Measurements from ENCODE around the gene DRGX.

The DRGX gene

GRCh38 chr10:49395741-49396665 lies at the start of gene DRGX:
Gene DRGX (minus strand): TSS chr10:49396089. CDS start chr10:49395440, 649 bp downstream.
- no peak for DNase-seq

- DNase-seq: no peak
These were observed 48.5 kb upstream of the DRGX start for GRCh38 chr10:49444349-49444748.

GRCh38 chr10:49442863-49443262 lies 47.0 kb upstream of the DRGX start:
- DNase-seq: no peak

- DNase-seq: no peak
These were observed 45.9 kb upstream of the DRGX start for GRCh38 chr10:49441488-49442476.

- no peak for DNase-seq
These were observed 39.3 kb upstream of the DRGX start for GRCh38 chr10:49435225-49435624.

DNA sequence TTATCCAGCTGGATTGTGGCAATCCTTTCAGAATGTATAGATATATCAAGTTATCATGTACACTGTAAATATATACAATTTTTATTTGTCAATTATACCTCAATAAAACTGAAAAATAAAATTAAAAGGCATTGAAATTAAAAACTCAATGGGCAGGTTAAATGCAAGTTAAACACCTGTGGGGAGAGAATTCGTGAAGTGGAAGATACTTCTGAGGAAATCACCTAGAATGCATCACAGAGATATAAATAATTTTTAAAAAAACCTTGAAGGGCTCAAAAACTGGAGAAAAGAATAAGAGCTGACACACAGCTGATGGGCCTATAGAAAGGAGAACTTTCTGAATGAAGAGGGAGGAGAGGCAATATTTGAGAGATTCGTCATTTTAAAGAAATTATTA lies 37.2 kb upstream of the DRGX start:
- DNase-seq: no peak

DNA sequence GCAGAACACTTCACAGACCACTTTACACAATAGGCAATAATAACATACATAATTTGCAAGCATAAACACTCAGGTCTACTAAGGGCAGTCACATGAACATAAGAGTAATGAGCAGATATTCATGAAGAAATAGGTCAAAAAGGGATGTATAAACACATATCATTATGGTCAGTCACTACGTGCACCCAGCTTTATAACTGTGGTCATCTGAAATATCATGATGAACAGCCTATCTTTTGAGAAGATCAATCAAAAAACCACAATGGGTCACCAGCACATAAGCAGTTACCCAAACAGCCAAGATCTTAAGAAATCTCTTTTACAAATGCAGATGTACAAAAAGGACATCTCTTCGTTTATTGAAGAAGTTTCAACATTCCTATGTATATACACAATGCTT lies 35.5 kb upstream of the DRGX start:
- DNase-seq: no peak

GRCh38 chr10:49429458-49429857 lies 33.6 kb upstream of the DRGX start:
- DNase-seq: no peak

- no peak for DNase-seq
These were observed 30.8 kb upstream of the DRGX start for GRCh38 chr10:49426490-49427360.

- peak; percentile 41 for DNase-seq
These were observed 23.1 kb upstream of the DRGX start for GRCh38 chr10:49419005-49419404.

GRCh38 chr10:49418328-49418727 lies 22.4 kb upstream of the DRGX start:
- no peak for DNase-seq

DNA sequence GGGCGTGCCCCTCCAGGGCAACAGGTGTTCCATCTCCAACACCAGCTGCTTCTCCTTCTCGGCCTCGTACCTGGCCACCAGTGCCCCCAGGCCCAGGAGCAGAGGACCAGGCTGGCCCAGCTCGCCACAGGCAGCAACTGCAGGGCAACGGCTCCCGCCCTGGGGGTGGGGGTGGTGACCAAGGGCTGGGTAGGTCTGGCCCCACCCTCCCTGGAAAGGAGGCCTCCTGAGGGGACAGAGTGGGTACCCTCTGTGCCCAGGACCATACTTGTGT lies 22.1 kb upstream of the DRGX start:
- DNase-seq: no peak

- DNase-seq: no peak
These were observed 21.6 kb upstream of the DRGX start for GRCh38 chr10:49417311-49418052.

- DNase-seq: no peak
These were observed 20.0 kb upstream of the DRGX start for GRCh38 chr10:49415846-49416245.

DNA sequence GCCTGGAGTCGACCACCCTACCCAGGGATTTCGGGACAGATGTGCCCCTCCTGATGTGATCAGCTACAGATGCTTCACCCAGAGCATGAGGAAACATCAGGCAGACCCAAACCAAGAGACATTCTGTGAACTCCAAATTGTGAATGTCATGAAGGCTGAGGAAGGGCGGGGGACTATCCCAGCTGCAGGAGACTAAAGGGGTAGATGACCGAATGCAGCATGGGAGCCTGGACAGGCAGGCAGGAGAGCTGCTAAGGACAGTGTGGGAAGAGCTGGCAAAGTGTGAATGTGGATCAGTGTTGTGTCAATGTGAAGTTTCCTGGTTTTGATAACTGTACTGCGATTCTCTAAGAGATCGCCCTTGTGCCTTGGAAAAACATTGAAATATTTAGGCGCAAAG lies 19.2 kb upstream of the DRGX start:
- no peak for DNase-seq

GRCh38 chr10:49414496-49414895 lies 18.6 kb upstream of the DRGX start:
- DNase-seq: no peak

DNA sequence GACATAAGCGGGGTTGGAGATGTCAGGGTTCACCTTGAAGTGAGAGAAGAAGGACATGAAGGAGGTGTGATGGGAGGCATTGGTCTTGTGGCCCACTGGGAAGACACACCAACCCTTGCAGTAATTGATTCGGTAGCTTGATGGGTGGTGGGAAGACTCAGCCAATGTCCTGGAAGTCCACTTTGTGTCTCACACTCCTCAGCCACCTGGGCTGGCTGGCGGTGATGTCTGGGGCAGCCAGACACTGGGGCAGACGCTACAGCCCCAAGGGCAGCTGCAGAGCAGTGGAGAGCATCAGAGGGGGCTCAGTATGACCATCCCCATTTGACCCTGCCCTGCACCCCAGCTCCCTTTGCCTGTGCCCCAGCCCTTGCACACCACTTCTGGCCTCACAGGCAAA lies 16.7 kb upstream of the DRGX start:
- no peak for DNase-seq

- DNase-seq: no peak
These were observed 14.6 kb upstream of the DRGX start for GRCh38 chr10:49410365-49411074.

DNA sequence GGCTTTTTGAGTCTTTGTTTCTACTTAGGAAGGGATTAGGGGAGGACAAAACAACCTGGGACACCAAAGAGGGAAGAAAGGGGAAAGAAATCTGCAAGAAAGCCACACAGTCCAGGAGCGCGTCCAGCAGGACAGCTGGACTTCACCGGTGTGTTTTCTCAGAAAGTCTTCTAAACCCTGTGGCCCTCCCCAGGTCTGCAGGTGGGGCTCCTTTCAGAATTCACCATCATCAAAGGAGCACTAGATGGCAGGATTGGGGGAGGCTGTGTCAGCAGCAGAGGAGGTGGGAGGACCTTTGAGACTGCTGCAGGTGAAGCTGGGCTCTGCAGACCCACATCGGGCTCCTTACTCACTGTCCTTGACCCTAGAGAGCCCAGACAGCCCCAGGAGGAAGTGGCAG lies 13.9 kb upstream of the DRGX start:
- DNase-seq: no peak

DNA sequence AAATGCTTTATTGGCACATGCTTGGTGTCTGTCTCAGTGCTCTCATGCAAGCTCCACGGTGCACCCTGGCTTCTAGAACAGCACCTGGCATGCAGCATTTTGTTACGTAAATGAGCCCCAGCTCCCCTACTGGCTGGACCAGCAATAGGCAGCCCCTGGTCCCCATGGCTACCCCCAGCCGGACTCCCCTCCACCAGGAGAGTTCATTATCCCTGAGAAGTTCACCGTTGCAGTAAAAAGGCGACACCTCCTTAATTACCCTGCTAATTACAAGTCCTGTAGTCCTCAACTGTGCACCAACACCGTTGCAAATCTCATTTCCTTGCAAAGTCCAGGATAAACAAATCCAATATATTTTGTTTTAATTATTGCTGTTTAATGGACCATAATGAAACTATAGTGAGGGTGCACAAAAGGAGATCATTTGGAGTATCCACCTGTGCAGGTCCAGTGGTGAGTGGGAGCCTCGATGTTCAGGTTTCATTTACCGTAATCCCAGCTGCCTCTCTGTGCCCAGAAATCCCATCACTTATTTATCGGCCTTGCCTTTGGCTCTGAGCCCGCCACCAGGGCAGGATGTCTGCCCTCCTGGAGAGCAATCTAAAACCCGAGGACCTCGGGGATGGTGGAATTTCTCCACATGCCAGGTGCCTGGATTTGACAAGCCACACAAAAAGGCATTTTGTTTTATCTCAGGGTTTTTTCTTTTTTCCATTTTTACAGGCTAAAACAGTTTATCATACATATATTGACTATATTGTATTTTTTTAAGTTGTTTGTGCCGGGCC lies 12.8 kb upstream of the DRGX start:
- no peak for DNase-seq
